CD1c-positive myeloid dendritic cell (primary cell): ENCODE data around the gene STRBP.

Experiments
- DNase-seq: peaks from one replicate; pipeline ENCODE4 v3.0.0-alpha.2; 2016; ENCODE audit errors: extremely low spot score

STRBP gene

DNA sequence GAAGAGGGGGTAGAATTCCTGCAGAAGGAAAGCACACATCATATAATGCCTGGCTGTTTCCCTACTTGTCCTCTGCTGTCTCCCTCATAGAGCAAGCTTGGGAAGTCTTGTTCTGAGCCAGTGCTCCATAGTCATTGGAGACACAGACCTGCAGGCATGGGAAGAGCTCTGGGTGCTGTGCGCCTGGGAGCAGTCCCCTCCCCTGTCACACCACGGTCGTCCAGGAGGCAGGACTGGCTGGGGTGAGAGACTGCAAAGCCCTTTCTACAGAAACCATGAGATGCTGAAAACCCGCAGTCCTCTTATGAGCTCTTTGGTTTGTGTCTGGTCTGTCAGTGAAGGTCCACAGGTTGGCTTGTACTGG is 170.3 kb downstream of the STRBP start:
- no peak for DNase-seq

DNA sequence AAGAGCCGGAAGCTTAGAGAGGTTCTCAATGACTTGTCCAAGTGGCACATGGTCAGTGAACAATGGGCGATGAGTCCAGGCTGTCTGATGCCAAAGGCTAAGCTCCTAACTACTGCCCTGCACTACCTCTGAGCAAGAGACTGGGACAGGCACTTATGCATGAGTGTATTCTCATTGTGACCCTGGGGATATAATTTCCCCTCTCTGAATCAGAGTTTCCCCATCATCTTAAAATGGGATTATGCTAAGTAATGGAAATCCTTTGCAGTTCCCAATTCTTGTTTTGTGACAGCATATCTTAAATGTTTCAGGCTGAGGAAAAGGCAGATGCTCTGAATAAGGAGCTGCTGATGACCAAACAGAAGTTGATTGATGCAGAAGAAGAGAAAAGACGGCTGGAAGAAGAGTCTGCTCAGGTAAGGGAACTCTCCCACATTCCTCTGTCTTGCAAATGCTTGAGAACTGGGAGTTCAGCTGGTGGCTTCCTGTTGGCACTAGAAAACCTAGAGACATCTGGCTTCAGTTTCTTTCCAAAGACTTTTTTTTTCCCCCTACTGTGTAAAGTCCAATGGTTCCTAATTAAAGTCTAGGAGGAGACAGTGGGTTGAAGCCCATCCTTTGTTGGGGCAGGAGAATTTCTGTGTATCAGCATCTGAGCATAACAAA is 170.8 kb downstream of the STRBP start:
- DNase-seq: no peak

DNA sequence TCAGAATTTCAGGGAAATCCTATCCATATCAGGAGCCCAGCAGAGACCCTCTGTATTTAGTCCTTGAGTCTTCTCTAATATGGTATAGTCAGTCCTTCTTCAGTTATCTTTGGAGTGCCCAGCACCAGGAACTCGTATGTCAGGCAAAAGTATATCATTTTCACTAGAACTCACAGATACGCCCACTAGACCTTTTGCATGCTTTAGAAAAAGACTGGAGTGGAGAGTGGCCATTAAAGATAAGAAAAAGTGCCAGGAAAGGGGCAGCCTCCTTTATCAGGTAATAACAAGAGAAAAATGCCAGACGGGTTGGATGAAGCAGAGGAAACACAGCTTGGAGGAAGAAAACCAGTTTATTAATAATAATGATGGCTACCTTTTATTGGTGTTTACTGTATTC is 171.4 kb downstream of the STRBP start:
- no peak for DNase-seq

DNA sequence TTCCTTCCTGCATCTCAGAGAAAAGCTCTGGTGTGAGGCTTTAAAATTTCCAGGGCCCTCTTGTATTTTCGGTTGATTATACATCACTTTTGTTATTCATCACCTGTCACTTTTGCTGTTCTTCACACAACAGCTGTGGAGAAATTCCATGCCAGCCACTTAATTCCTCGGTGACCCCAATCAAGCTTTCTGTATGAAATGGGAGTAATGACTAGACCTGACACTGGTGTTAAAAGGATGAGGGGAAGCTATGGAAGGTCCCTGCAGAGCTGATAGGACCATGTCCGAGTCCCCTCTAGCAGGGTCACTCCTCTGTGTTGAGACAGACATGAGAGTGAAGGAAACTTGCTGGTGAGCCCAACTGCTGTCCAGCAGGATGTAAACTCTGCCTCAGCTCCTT is 175.2 kb downstream of the STRBP start:
- no peak for DNase-seq

DNA sequence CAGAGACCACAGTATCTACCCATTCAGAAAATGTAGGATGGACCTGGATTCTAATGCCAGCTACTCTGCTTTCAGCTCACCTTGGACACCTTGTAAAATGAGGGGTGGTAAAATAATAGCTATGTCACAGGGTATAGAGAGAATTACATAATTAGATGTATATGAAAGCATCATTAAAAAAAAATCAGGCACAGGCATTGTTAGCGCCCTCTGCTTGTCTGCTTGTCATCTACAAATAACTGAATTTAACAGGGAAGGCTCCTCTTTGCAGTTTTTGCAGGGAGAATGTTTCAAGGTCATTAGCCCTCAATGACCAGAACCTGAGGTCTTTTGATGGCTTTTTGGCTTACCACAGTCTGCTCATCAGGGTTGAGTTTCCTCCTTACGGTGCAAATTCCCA is 176.9 kb downstream of the STRBP start:
- DNase-seq: no peak

DNA sequence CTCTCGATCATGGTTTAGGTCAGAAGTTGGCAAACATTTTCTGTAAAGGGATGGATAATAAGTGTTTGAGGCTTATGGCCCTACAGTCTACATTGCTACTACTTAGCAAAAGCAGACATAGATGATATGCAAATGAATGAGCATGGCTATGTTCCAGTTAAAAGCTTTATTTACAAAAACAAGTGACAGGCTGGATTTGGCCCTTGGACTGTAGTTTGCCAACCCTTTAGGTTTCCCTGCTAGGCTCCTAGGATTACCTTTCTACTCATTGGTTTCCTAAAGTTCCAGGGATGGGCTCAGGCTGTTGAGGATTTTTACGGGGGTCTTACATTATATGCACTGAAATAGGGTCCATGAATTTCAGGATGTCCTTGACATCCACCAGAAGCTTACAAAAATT is 177.4 kb downstream of the STRBP start:
- no peak for DNase-seq

DNA sequence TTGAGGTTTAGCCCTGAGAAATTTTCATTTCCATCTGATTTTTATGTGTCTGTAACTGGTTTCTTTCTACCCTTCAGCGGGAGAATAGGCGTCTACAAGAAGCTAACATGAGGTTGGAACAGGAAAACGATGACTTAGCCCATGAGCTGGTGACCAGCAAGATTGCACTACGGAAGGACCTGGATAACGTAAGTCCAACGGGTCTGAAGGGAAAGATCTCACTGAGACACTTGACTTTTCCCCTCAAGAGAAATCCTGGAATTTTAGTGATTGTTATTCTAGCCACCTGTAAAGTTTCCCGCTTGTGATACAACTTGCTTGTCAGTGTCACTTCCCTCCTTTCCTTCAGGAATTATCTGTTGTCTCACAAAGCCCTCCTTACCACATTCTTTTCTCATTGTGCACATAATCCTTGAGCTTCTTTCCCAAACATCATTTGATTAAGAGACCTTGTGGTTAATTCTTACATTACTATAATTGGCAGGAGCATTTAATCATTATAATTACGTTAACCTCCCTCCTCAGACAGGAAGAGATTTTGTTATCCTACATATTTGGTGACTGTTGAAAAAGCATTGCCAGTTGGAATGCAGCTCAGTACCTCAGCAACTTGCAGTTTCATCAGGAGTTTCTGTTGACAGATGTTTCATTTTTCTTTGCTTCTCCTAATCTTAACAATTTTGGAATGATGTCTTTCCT is 178.0 kb downstream of the STRBP start:
- no peak for DNase-seq

DNA sequence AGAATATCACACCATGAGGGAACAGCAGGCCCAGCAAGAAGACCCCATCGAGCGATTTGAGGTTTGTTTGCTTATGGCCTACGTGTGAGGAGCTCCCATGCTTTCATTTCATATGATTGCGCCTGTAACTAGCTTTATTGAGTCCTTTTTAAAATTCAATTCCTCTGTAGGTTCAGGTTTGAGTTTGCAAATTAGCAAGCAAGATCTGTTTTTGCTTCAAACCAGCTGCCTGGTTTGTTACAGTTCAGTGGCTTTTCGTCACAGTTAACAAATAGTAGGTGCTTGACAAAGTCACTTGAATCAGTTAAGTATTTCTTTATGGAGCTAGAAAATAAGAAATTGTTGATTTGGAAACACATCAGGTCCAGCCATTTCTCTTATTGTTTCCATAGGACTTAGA is 178.6 kb downstream of the STRBP start:
- DNase-seq: no peak

DNA sequence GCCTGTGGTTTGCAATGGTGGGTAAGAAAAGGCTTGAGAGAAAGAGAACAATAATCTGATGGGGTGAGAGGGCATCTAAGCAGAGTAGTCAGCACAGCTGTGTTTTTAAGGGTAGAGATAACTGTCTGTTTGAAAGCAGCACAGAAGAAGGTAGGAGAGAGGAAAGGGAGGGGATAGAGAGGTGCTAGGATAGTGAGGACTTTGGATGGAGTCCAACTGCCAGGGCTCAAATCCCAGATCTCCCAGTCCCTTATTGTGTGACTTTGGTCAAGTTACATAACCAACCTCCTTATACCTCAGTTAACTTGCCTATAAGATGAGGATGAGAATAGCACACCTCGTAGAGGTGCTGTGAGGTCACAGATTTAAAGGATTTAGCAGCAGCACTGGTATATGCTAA is 179.3 kb downstream of the STRBP start:
- DNase-seq: no peak

DNA sequence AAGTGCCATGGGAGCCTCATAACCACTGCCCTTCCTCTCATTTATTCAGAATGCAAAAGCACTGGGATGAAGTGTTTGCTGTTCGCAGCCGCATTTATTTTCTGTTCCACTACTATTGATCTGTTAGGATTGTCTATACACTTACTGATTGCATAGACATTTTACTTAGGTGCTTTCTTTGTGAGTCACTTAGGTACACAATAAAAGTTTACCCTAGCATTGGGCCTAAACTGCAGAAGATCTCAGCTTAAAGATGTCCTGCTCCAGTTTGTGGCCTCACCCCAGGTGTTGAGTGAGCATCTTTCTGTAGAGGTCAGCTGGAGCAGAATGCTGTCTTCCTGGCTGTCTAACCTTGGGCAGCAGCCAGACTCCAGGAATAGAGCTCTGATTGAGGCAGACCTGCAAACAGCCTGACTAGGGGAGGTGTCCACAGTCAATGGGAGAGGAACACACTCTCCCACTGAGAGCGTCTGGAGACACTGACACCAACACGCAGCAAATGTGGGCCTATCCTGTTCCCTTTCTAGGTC is 181.0 kb downstream of the STRBP start:
- no peak for DNase-seq

DNA sequence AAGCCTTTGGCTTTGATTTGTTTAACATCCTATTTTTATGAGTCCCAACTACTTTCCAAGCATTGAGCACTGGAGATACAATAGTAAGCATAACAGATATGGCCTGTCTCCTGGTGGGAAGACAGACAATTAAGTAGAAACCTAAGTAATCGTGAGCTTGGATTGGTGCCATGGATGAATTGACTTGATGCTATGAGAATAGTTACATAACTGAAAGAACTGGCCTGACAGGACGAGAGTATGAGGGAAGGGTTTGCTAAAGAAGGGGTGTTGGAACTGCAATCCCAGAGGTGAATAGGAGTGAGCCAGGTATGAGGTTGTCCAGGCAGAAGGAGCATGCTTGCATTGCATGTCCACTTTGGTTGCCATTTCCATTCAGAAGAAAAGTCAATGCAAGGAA is 182.5 kb downstream of the STRBP start:
- DNase-seq: no peak

DNA sequence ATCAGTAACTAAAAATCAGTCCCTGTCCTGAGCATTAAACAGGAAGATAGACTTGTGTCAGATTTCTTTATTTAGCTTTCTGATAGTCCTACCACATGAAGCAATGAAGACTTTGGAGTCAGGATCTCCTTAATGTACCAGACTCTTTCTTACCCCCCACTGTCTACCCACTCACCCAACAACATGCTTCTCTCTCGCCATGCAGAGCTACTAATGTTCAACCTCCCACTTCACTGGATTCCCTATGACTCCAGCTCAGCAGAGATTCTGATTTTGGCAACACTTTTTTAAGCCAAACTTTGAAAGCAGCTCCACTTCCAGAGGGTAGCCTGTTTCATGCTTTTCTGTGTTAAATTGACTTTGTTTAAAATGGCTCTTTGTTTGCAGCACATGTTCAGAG is 184.1 kb downstream of the STRBP start:
- no peak for DNase-seq

DNA sequence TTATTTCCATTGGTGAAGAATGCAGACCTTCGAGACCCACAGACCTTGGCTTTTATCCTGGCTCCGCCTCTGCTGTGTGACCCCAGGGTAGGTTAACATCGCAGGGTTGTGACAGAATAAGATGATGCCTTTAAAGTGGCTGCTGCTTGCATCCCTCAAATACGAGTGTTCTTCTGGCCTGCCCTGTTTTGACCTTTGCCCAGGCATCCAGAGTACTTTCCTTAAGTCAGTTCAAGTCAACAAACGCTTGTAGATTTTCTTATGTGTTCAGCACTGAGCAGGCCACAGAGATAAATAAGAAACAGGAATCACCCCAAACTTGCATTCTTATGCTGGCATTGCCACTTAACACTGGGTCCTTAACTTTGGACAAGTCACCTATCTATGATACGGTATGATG is 184.7 kb downstream of the STRBP start:
- DNase-seq: no peak

DNA sequence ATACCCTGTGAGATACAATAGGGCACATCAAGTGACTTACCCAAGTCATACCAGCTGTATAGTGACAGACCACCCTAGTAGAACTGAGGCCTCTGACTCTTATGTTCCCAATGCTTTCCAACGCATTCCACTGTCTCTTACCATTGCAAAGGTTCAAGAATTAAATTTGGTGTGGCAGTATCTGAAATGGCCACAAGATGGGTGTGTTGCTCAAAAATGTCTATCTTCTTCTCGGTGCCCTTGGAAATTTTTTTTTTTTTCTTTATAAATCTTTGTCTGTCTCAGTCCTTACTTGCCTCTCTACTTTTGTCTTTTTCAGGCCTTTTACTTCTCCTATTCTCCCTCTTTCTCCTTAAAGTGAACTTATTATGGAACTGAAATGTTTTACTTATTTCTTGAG is 186.6 kb downstream of the STRBP start:
- peak; percentile 28 for DNase-seq

DNA sequence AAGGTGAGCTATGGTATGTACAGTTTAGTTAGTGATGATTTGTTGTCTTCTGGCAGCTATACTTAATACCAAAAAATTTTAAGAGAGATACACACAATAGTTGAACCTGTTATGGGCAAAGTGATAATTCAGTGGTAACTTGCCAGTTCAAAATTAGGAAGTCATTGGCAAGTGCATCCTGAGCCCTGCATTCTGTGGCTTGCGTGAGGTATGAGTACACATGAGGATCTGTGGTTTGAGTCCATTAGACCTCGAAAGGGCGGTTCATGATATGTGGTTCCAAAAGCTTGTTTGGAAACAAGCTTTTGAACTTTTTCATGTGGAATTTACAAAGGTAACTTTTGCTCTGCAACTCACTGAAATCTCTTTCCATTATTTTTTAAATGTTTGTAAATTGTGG is 187.9 kb downstream of the STRBP start:
- no peak for DNase-seq

DNA sequence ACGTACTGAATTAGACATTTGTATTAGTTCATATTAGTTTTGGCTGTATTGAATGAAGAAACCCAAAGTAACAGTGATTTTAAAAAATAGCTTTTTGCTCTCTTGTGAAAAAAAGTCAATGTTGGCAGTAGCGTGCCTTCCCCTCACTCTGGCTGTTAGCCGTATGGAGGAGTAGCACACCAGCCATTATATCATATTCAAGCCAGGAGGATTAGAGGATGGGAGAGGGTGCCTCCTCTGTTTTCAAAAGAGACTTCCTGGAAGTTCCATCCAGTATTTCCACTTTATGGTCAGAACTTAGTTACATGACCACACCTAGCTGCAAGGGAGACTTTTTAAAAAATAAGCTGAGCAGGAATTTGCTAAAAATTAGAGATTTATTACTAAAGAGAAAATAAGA is 193.8 kb downstream of the STRBP start:
- DNase-seq: no peak

DNA sequence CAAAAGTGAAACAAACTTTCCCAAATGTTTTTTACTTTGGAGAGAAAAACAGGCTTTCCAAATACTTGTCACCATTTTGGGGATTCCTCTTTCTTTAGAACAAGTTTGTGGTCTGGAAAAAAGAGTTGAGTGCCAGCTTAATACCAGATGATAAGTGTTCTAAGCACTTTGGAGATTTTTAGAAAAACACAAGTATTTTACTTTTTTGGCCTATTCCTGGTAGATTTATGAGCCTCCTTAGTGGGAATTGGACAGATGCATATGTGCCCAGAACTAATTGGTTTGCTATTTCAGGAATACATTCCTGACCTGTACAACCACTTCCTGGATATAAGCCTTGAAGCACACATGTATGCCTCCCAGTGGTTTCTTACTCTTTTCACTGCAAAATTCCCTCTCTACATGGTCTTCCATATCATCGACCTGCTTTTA is 194.4 kb downstream of the STRBP start:
- no peak for DNase-seq

DNA sequence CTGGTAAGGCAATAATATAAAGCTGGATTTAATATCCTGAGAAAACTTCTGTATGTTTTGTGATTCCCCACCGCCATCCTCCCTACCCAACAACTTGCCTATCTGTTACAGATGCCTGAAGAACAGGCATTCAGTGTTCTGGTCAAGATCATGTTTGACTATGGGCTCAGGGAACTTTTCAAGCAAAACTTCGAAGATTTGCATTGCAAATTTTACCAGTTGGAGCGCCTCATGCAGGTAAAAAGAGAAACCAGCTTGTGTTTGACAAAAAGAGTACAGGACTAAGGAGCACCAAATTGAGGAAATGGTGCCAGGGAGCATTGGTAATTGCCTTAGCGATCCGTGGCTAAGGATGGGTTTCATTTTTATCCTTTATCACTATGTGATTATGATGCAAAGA is 194.9 kb downstream of the STRBP start:
- no peak for DNase-seq

DNA sequence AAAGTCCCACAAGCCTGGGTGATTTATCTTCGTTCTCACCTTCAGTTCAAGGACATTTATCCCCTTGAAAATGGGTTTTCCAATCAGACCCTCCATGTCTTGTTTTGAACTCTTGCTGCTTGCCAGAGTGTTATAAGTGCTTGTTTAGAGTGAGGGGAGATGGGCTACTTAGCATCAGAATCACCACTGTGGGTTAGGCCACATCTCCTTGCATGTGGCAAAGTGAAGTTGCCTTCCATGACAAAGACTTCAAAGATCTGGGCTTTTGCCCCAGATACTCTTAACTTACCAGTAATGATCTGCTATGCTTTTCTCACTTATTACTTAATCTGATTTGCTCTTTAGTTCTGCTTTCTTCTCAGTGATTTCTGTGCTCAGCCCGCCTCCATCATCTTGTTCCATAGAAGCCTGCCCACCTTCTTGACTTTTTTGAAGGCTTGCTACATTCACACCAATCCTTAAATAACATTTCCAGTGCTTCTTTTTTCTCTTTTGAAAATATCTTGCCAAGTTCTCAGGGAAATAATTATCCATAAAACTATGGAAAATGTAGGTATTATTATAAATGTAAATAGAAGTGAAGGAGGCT is 195.9 kb downstream of the STRBP start:
- no peak for DNase-seq
